Skin epidermis (tissue), 12 donors: ENCODE data around the gene RAP1A.
A peak's percentile ranks its signal among the peaks of the same experiment; 100 is the strongest.
"Not testable (repeated sequence)": the region's sequence is repeated elsewhere in the genome, so short reads cannot be mapped to it uniquely, and the experiment has no call there.

Experiments used
- H3K27ac ChIP-seq, 21 experiments: fragments of 200-600 bp; sonication (generic) in 11 of 21; one replicate each; pipeline ENCODE4 v1.5.0; 2020; ENCODE audit warnings: mild to moderate bottlenecking in 3 of 21, inconsistent platforms in 2 of 21, moderate library complexity in 2 of 21
- H3K4me3 ChIP-seq, 7 experiments: fragments of 200-600 bp; sonication (generic) in 2 of 7; one replicate each; pipeline ENCODE4 v1.5.0; 2020; ENCODE audit warnings: inconsistent platforms in 2 of 7, mild to moderate bottlenecking in 2 of 7, moderate library complexity in 1 of 7

The RAP1A gene

DNA sequence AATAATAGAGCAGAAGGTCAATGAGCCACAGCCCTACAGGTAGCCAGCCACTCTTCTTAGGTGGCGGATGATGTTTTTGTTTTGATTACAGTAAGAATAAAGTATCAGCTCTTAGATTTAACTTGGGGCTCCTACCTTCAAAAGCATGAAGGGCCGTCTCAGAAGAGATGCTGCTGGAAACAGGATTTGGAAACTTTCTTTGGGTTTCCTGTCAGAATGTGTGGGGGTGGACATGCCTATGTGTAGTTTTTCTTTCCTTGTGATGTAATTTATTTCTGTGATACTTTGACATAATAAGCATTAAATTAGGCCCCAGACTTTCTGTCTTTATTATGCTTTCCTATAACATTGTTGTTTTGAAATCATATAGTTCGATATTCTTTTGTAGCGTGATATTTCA is 1.5 kb downstream of the RAP1A start:
- Histone ChIP-seq H3K27ac (peak overlapping the region in 19 of 21 experiments; percentile 92 to 99 (median 97)), H3K4me3 (peak overlapping the region; percentile 76 to 99 (median 95))

- no peak overlapping the region for H3K4me3 ChIP-seq
- peak overlapping the region in 9 of 21 experiments; percentile 3 to 99 (median 34) for H3K27ac ChIP-seq
Measured at GRCh38 chr1:111622166-111622565, 2.6 kb downstream of the RAP1A start.

GRCh38 chr1:111624382-111624781 is 4.8 kb downstream of the RAP1A start:
- no peak overlapping the region for H3K4me3 ChIP-seq
- peak overlapping the region in 2 of 21 experiments; percentile 37 to 56 for H3K27ac ChIP-seq

- Histone ChIP-seq H3K27ac (peak overlapping the region in 3 of 21 experiments; percentile 19 to 56 (median 37)), H3K4me3 (no peak overlapping the region)
Measured at GRCh38 chr1:111625276-111625675, 5.7 kb downstream of the RAP1A start.

- Histone ChIP-seq H3K27ac (no peak overlapping the region), H3K4me3 (no peak overlapping the region)
Measured at GRCh38 chr1:111628153-111628552, 8.6 kb downstream of the RAP1A start.

DNA sequence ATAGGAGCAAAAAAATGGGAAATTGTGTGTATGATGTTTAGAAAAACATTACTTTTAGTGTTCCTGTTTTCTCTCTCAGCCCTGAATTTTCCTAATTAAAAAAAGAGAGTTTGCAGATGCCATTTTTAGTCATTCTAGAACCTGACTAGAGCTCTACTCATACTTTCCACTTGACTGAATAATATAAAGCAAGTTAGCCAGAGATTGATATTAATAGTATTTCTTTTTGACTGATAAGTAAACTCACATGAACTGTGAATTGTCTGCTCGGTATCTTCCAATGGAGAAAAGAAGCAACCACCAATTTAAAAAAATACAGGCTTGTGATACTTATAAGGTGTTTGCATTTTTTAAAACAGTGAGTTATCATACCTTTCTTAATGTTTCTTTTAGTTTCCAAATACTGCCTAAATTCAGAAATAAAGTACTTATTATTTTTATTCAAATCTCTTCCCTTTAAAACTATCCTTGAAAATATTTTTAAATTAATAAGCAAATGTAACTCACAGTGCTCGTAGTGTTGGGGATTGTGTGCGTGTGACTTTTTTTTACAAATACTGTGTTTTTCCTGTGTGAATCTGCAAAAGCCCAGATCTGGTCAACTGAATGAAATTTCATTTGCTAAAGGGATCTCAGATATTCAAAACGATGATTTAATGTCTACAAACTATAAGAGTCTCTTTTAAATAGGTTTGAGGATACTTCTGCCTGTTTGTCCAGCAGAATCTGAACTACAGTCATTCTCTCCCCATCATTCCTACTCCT is 9.8 kb downstream of the RAP1A start:
- Histone ChIP-seq H3K4me3 (no peak overlapping the region), H3K27ac (no peak overlapping the region)

- Histone ChIP-seq H3K27ac (no peak overlapping the region), H3K4me3 (no peak overlapping the region)
Measured at GRCh38 chr1:111630567-111630966, 11.0 kb downstream of the RAP1A start.

- Histone ChIP-seq H3K4me3 (no peak overlapping the region), H3K27ac (no peak overlapping the region)
Measured at GRCh38 chr1:111631502-111631901, 11.9 kb downstream of the RAP1A start.

GRCh38 chr1:111632771-111633170 is 13.2 kb downstream of the RAP1A start:
- not testable (repeated sequence) for H3K4me3 ChIP-seq, H3K27ac ChIP-seq

DNA sequence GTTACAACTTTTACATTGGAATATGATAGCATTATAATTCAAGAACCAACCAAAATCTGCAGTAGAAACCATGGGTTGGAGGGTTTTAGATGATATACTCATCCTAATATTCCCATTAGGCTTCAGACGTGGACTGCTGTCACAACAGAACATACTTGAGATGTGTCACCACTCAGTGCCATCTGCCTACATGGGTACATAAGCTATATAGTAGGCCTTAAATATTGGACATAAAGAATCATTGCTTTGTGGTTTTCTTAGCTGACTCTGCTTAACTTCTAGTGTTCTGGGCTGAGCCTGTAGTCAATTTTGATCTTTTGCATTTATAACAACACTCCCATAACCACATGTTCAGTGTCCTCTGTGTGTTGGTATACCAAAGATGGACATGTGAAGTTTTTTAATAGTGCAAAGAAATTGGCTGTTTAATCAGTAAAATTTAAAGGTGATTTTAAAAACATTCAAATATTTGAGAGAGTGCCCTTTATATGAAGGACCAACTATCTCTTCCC is 14.2 kb downstream of the RAP1A start:
- Histone ChIP-seq H3K4me3 (no peak overlapping the region), H3K27ac (no peak overlapping the region)

- no peak overlapping the region for H3K27ac ChIP-seq
Measured at GRCh38 chr1:111635324-111636009, 15.9 kb downstream of the RAP1A start.

GRCh38 chr1:111638320-111638719 is 18.7 kb downstream of the RAP1A start:
- Histone ChIP-seq H3K4me3 (no peak overlapping the region), H3K27ac (no peak overlapping the region)

More at GRCh38 chr1:111635324-111636009, 15.9 kb downstream of the RAP1A start:
- H3K4me3 ChIP-seq: no peak overlapping the region

- H3K4me3 ChIP-seq: no peak overlapping the region
- H3K27ac ChIP-seq: no peak overlapping the region
Measured at GRCh38 chr1:111639602-111640198, 20.1 kb downstream of the RAP1A start.

- Histone ChIP-seq H3K4me3 (no peak overlapping the region), H3K27ac (no peak overlapping the region)
Measured at GRCh38 chr1:111643097-111643496, 23.5 kb downstream of the RAP1A start.

DNA sequence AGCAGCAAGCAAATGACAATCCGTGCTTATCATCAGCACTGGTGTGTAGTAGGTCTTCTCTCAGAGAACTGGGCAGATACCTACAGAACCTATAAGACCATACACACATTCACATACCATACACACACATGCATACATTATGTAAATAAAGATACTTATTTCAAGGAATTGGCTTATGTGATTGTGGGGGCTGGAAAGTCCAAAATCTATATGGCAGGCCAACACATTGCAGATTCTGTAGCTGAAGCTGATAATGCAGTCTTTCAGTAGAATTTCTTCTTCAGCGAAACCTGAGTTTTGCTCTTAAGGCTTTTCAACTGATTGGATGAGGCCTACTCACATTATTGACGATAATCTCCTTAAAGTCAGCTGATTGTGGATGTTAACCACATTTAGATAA is 24.1 kb downstream of the RAP1A start:
- Histone ChIP-seq H3K27ac (no peak overlapping the region), H3K4me3 (no peak overlapping the region)

DNA sequence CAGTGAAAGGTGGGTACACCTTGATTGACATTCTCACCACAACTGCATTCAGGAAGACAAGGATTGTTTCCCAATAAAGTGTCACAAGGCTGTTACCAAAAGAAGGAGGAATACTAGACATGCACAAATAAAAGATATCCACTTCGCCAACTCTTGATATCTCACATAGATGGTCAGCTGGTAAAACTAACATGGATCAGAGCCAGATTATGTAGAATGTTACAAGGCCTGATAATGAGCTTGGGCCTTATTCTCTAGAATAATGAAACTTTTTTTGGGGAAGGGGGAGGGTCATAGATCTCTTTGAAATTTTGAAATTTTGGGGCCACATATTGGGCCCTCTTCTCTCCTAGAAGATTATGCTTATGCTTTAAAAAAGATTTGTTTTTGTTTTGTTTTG is 24.9 kb downstream of the RAP1A start:
- H3K27ac ChIP-seq: no peak overlapping the region
- no peak overlapping the region for H3K4me3 ChIP-seq

DNA sequence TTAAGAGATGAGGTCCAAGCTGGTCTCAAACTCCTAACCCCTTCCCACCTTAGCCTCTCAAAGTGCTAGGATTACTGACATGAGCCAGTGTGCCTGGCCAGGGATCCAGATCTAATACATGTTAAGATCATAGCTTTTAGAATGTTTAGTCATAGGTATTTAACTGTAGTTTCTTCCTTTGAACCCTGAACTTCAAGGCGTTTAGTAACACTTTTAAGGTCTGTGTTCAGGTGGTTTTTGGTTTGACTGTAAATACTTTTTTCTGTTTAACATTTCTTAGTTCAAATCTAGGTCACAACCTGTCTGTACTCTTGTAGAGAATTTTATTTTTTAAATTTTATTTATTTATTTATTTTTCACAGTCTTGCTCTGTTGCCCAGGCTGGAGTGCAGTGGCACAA is 28.1 kb downstream of the RAP1A start:
- Histone ChIP-seq H3K27ac (no peak overlapping the region), H3K4me3 (no peak overlapping the region)

- H3K4me3 ChIP-seq: no peak overlapping the region
- H3K27ac ChIP-seq: peak overlapping the region in 1 of 21 experiments; percentile 40
Measured at GRCh38 chr1:111648806-111649205, 29.2 kb downstream of the RAP1A start.

- Histone ChIP-seq H3K27ac (peak overlapping the region in 1 of 21 experiments; percentile 40), H3K4me3 (no peak overlapping the region)
Measured at GRCh38 chr1:111649227-111649626, 29.6 kb downstream of the RAP1A start.

GRCh38 chr1:111649648-111650047 is 30.1 kb downstream of the RAP1A start:
- H3K4me3 ChIP-seq: no peak overlapping the region
- peak overlapping the region in 1 of 21 experiments; percentile 40 for H3K27ac ChIP-seq

GRCh38 chr1:111653709-111654108 is 34.1 kb downstream of the RAP1A start:
- Histone ChIP-seq H3K27ac (peak overlapping the region in 1 of 21 experiments; percentile 9), H3K4me3 (no peak overlapping the region)
